Measurements from ENCODE around the gene TRPM1. TPM values are rescaled to one million over a fixed set of nuclear protein-coding genes. Genes with fewer than 3 reads are reported as not detected.

The TRPM1 gene
- polyA plus RNA-seq, 3 donors = 0.18 to 0.54 (median 0.24) TPM

DNA sequence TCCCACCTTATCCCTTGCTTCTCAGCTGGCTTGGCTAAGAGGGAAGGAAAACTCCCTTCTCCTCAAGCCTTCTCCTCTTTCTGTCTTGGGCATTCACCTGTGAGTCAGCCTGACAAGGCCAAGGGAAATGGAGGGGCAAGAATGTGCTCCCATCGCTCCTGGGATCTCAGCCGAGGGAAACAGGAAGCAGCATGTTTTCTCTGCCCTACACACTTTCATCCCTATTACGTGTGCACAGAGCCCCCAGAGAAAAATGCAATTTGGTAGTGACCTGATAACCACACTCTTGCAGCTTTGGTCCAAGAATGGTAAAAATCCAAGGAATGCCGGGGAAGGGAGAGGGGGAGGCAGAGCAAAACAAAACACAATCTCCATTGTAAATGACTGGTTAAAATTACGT lies 77.2 kb downstream of the TRPM1 start:
- peak in 1 of 3 donors; percentile 70 for DNase-seq (ENCODE audit: low read depth in 3 of 3, low spot score in 2 of 3)

DNA sequence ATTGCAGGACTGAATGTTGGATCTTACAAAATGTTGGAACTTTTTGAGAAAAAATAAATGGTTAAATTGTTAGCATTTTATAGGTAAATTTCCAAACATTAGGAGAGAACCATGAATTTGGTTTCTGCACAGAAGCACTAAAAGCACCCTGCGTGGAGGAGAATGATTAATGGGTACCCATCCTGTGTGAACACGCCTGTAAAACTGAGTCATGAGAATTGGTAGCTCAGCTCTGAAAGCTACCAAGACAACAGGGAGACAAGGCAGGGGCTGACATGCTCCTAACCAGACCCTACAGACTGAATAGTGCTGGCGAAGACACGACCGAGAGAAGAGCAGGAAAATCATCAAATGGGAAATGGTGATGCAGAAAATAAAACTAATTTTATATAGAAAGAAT lies 77.7 kb downstream of the TRPM1 start:
- DNase-seq (ENCODE audit: low read depth in 3 of 3, low spot score in 2 of 3) = no peak

DNA sequence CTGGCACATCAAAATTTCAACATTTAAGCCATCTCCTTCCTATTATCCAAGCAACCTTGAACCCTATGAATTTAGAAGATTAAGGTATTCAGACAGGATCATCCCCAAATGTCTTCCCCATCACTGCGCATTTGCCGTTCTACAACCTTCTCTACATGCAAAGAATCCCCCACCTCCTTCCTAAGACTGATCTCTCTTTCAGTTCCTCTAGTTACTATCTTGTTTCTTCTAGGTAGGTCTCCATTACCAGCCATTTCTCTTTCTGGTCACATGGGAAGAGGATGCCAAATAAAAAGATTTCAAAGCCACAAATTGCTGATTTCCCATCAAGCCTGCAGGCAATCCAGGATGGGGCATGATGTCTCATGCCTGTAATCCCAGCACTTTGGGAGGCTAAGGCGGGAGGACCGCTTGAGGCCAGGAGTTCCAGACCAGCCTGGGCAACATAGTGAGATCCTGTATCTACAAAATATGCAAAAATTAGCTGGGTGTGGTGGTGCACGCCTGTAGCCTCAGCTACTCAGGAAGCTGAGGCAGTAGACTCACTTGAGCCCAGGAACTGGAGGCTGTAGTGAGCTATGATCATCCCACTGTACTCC lies 80.4 kb downstream of the TRPM1 start:
- no peak for DNase-seq (ENCODE audit: low read depth in 3 of 3, low spot score in 2 of 3)

DNA sequence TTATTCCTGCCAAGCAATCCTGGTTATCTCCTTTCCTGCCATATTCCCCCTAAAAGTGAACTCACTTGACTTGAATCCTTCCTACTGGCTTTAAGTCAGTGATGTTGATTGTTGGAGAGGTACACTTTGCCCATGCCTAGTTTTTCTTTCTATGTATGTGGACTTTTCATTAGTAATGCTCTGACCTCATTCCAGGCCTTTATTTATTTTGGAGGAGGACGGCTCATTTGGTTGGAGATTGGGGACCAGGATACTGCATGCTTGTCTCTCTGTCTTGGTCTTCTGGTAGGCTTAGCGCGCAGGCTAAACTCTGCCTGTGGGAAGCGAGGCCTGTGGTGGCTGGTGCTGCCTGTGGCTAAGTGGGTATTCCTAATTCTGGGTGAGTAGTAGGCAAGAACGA lies 81.0 kb downstream of the TRPM1 start:
- DNase-seq (ENCODE audit: low read depth in 3 of 3, low spot score in 2 of 3) = no peak

DNA sequence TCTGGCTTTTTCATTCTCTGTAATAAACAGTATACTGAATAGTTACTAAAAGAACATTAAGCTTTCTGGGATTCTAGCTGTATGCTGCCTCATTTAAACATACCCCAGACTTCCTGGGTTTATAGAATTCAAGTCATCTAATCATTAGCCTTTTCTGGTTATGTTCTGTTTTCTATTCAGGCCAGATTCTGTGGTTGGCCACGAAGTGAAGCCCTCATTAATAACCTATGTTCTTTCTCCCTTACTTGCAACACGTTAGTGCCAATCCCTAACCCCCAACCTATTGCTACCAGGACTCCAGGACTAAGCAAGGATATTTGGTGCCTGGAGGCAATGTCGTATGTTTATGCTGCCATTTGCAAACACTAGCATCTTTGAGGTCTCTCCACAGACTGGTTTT lies 81.5 kb downstream of the TRPM1 start:
- no peak for DNase-seq (ENCODE audit: low read depth in 3 of 3, low spot score in 2 of 3)

DNA sequence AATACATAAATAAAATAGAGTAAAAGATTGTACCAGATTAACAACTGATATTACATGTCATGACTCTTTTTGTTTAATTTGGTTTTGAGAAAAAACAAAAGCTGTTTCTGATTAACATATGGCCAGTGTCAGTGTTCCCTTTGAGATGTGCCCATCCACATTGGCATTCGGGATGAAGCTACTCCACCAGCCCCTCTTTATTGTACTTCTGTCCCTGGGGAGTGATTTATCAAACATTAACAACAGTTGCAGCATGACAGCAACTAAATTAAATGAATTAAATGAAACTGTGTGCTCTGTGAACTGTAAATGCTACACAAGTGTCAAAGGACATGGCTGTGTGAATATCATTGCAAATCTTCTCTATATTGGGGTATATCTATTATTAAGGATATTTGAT lies 84.2 kb downstream of the TRPM1 start:
- no peak for DNase-seq (ENCODE audit: low read depth in 3 of 3, low spot score in 2 of 3)

DNA sequence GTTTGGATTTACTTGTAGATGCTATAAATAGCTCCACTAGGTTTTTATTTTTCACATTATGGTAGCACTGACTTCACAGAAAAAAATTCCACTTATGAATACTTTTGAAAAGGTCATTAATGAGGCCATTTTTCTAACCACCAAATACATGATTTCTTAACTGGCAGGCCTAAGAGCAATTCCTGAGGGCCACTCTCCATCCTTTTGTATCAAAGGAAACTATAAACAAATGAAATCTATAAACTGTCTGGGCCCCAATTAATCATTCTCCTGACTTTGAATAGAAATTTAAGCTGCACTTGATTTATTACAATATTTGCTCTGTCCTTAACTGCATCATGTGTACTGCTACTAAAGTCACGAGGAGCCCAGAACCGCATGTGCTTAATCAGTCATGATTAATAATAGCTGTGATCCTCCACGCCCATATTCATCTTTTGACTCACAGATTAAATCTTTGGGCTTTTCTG lies 85.0 kb downstream of the TRPM1 start:
- no peak for DNase-seq (ENCODE audit: low read depth in 3 of 3, low spot score in 2 of 3)

DNA sequence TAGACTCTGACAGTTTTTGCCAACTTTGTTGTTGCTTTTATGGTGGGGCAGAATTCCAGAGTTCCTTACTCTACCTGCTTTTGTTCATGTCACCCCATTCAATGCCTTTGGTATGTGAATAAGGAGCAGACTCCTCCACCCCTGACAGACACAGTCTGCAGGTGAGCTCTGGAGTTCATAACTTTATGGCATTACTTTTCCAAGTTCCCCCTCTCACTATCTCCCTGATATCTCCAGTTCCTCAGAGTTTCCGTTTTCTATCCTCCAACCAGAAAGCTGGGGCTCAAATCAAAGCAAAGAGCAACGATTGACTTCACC lies 87.0 kb downstream of the TRPM1 start:
- no peak for DNase-seq (ENCODE audit: low read depth in 3 of 3, low spot score in 2 of 3)

DNA sequence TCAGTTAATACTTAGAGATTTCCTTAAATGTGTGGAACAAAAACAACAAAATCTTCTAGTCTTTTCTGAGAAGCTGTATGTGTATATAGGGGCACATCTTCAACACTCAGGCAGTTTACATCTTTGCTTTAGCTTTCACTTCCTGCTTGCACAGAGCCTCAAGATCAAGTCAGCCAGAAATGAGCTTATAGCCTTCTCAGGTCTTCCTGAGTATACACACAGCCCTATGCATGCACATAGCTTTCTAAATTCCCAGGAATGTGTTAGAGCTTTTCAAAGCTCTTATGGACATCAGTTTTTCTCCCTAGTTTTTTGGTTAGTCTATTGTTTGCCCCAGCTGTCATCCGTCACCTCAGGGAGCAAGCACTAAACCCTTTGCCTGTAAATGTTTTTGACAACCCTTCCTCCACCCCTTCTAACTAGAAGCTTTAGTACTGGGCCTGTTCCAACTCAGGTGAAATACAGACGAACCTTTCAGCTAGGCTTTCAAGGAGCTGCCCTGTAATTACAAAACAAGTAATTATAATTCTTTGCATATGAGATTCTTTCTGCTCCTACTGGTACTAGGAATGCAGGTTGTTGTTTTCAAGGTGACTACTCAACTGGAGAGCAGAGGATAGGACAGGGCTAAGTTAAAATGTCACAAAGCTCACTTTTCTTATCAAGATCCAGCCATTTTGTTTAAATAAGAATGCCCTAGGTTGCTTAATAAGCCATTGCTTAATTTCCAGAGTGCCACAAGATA lies 87.5 kb downstream of the TRPM1 start:
- no peak for DNase-seq (ENCODE audit: low read depth in 3 of 3, low spot score in 2 of 3)

DNA sequence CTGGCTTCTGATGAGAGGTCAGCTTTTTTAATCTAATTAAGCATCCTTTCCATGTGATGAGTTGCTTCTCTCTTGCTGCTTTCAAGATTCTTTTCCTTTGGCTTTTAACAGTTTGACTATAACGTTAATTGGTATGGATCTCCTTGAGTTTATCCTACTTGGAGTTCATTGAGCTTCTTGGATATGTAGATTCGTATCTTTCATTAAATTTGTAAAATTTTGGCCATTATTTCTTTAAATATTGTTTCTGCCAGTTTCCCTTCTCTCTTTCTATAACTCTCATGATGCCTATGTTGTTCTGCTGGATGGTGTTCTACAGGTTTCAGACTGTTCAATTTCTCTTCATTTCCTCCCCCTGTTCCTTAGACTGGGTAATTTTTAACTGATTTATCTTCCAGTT lies 89.1 kb downstream of the TRPM1 start:
- no peak for DNase-seq (ENCODE audit: low read depth in 3 of 3, low spot score in 2 of 3)

DNA sequence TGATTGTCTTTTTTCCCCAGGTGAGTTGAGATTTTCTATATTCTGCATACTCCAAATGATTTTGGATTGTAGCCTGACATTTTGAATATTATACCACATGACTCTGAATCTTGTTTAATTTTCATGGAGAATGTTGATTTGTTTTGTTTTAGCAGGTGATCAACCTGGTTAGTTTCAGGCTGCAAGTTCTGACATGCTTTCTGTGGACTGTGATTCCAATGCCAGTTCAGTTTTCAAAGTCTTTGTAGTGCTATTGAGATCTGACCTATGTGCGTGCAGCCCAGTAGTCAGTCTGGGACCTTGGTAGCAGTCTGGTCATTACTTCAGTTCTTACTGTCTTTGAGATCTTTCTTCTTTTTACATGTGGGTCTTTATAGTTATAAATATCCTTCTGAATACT lies 91.5 kb downstream of the TRPM1 start:
- DNase-seq (ENCODE audit: low read depth in 3 of 3, low spot score in 2 of 3) = no peak

DNA sequence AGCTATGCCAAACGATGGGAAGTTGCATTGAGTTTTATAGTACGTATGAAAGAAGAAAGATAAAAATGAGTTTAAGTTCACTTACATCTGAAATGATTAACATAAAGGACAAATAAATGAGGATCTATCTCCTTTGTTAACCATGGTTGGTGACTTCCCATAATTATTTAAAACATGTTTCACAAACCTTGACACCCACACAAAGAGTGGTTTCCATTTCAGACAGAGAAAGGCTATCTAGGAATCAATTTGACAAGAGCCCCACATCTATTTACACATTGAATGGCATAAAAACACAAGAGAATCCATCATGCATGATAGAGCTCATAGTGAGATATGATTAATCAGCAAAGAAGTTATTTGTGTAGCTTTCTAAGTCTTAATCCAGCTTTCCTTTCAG lies 95.9 kb downstream of the TRPM1 start:
- DNase-seq (ENCODE audit: low read depth in 3 of 3, low spot score in 2 of 3) = no peak

DNA sequence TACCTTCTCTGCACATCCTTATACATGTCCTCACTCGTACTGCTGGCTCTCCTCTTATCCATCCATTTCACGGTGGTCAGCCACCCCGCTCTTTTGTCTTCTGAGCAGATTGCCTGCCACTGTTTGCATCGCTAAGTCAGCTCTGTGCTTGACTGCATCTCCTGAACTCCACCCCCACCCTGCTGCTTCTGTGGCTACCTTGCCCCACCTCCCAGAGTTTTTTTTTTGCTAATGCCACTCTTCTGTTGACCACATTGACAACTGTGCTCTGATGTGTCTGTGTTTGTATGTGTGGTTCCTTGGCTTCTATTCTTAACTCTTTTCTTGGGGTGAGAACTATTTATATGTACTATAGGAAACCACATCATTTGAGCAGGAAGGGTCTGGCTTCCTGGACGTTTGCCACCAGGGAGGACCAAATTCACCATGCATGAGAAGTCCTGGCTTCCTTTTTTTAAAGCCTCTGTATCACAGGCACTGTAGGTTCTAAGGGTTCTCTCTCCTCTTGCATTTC lies 97.2 kb downstream of the TRPM1 start:
- no peak for DNase-seq (ENCODE audit: low read depth in 3 of 3, low spot score in 2 of 3)

DNA sequence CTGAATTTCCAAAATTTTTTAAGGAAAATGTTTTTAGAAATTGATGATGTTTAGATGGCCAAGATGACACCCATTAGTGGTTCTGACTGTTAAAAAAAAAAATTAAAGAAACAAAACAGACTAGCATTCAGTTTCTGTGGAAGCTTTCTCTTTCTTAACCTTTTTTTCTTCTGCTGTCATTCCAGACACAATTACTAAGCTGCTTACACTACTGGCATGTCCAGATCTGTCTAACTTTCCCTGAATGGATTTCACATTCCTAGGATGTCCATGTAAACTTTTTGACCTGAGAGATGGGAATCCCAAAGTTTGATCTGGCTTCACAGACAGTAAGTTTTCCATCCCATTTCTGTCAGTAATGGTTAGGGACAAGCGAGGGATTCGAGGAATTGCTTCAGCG lies 99.8 kb downstream of the TRPM1 start:
- no peak for DNase-seq (ENCODE audit: low read depth in 3 of 3, low spot score in 2 of 3)

DNA sequence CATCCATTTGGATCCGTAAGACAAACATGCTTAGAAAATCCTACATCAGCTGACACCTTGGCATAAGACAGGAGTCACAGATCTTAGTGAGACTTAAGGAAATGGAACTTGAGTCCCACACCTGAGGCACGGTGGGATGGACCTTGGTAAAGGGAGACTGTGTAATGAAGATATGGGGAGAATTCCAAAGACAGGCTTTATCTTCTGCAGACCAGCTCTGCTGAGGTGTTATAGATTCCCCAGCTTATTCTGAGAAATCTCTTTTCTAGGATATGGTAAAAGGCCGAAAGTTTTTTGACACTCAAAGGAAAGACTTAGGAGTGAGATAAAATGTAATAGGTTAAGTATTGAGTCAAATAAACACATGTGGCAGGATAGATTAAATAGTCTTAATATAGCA lies 101.8 kb downstream of the TRPM1 start:
- DNase-seq (ENCODE audit: low read depth in 3 of 3, low spot score in 2 of 3) = no peak

DNA sequence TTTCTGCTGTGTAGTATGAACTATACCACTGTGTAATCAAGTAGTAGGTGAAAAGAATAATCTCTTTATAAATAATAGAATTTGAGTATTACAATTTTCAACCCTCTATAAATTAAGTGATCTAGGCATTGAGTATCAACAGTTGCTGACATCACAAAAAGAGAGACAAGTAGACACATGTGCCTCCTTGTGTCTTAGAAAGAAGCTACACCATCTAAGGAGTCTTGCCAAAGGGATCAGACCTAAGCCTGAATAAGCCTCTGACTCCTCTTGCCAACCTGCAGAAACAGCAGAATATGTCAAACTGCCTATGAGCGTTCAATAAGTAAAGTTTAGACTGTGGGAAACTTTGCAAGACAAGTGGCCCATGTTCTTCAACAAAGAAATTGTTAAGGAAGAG lies 104.3 kb downstream of the TRPM1 start:
- DNase-seq (ENCODE audit: low read depth in 3 of 3, low spot score in 2 of 3) = no peak

DNA sequence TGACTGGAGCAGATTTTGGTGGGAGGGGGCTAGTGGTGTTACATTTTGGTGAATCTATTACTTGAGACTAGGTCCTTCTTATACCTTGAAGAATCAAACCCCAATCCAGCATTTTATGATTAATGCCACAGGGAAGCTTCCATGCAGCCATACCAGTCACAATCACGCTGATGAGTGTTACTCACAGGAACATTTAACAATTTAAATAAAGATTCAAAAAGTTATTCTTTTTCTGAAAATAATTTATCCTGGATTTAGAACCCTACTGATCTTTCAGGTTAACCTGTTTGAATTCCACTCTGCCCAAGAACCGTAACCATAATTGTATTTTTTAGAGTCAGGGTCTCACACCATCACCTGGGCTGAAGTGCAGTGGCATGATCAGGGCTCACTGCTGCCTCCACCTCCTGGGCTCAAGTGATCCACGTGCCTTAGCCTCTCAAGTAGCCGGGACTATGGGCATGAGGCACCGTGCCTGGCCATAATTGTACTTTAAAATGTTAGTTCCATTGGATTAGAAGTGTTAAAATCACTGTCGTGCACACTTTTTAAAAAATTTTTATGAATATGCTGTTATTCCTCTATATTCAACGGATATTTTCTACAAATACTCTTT lies 109.2 kb downstream of the TRPM1 start:
- DNase-seq (ENCODE audit: low read depth in 3 of 3, low spot score in 2 of 3) = no peak

DNA sequence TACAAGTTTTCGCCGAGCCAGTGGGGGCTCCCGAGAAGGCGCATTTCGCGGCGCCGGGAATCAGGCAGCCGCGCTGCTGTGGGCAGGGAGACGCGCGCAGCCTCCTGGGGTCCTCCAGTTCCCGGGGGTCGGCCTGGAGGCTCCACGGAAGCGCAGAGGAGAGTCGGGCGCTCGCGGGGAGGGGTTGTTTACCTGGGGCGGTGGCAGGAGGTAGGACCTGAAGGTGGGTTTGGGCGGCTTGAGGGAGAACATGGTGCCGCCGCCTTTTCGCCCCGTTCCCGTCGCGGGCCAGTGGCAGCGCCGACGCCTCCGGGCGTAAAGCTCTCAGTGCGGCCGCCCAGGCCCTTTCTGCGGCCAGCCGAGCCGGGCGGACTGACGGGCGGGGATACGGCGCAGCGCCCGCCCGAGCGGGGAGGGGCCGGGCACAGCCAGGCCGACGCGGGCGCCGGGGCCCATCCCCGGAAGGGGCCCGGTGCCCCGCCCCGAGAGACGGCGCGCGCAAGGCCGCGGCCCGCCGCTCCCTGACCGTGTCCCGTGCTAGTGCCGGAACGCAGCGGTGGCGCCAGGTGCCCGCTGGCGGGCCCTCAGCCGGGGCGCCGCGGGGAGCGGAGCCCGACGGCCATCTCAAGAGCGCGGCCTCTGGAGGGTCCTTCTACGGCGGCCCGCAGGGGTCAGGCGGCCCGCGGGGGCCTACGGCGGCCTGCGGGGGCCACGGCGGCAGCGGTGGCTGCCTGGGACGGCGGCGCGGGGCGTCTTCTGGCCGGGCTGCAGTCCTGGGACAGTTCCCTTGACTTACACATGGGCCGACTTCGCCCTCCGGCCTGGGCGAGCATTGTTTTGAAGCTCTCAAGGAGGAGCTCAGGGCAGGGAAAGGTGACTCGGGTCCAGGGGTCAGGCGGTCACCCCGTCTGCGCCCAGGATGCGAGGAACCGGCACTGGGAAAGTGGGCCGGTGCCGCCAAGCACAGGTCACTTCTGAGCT lies 110.0 kb downstream of the TRPM1 start, which contains the start of gene MTMR10:
TSS of gene MTMR10 (minus strand) at position 374 of the 981 bp plus-strand sequence. CDS start at position 252, 122 bp downstream.
- peak in 1 of 3 donors; percentile 57 for DNase-seq (ENCODE audit: low read depth in 3 of 3, low spot score in 2 of 3)

DNA sequence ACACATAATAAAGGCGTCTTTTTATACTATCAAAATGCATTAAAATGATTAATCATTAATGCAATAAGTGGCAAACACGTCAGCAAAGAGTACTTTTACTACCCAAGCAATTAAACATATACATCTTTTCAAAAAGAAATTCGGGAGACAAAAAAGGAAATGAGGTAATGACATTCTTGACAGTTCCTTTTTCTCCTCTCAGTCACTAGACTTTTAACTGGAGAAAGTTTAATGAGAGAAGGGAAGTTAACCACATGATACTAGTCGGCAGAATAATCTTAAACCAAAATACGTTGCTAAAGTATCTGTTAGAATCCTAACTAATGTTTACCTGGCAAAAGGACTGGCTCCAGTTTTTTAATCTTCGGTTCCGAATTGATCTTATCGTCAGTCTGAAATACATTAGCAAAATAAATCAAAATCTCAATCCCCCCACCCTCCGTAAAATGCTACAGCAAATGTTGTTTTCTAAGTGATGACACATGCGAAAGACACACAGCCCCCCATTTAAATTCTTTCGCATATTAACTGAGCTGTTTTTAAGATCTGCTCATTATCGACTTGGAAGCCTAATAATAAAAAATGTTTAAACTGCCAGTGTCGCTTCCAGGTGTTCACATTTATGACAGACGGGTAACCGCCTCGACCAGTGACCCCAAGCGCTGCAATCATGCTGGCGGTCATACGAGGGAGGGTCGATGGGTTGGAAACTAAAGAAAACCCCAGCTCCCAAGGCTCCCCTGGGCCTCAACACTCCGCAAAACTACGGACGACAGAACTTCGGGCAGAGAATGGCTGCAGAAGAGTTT lies 110.9 kb downstream of the TRPM1 start:
- no peak for DNase-seq (ENCODE audit: low read depth in 3 of 3, low spot score in 2 of 3)

DNA sequence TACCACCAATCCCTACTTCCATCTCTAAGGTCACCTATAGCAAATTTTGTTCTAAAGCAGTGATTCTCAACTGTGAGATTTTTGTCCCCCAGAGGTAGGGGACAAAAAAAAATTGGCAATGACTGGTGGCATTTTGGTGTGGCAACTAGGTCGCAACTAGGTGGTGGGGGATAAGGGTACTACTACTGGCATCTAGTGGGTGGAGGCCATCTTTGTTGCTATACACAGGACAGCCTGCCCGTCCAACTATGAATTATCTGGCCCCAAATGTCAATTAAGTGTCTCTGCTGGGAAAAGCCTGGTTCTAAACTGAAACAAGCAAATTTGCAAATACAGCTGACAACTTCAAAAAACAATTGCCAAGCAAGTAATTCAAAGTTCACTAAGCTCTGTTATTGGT lies 111.5 kb downstream of the TRPM1 start:
- no peak for DNase-seq (ENCODE audit: low read depth in 3 of 3, low spot score in 2 of 3)
